ENCODE measurements around the gene PLAA.

PLAA gene

DNA sequence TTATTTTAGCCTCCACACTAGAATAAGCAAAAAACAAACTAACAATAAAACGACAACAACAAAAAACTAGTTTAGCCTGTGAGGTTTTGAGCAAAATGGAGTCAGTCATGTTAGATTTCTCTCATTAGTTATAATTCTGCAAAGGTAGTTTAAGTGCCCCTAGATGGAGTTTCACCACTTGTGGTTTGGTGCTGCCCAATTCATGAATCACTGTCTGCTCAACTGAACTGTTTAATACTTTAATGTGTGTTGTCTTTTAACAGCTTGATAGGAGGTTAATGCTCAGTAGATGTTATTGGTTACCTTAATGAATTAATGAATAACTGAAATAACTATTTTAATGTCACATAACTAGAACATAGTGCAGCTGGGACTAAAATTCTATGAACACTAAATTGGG is 3.5 kb upstream of the PLAA start:
- TF ChIP-seq, protein P1, sequence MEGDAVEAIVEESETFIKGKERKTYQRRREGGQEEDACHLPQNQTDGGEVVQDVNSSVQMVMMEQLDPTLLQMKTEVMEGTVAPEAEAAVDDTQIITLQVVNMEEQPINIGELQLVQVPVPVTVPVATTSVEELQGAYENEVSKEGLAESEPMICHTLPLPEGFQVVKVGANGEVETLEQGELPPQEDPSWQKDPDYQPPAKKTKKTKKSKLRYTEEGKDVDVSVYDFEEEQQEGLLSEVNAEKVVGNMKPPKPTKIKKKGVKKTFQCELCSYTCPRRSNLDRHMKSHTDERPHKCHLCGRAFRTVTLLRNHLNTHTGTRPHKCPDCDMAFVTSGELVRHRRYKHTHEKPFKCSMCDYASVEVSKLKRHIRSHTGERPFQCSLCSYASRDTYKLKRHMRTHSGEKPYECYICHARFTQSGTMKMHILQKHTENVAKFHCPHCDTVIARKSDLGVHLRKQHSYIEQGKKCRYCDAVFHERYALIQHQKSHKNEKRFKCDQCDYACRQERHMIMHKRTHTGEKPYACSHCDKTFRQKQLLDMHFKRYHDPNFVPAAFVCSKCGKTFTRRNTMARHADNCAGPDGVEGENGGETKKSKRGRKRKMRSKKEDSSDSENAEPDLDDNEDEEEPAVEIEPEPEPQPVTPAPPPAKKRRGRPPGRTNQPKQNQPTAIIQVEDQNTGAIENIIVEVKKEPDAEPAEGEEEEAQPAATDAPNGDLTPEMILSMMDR (IDR thresholded peaks at IDR 0.05; ENCODE audit: control insufficient read depth, extremely low read depth, insufficient read depth): no peak
- DNase-seq (ENCODE audit: low read depth): no peak

DNA sequence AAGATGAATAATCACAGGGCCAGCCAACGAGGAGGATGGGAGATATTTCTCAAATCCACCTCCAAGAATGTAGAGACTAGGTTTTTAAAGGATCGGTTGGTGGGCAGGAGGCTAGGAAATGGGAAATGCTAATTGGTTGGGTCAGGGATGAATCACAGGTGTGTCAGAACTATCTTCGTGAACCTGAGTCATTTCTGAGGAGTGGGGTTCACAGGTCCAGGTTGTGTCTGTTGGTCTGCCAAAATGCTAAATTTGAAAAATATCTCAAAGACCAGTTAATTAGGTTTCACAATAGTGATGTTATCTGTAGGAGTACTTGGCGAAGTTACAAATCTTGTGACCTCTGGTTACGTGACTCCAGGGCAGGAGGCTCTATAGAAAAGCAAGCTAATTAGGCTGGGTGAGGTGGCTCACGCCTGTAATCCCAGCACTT is 2.6 kb upstream of the PLAA start:
- TF ChIP-seq, protein P1 (IDR thresholded peaks at IDR 0.05; ENCODE audit: control insufficient read depth, extremely low read depth, insufficient read depth): no peak
- no peak overlapping the region for H3K4me3 ChIP-seq (ENCODE audit: low read depth, low read length)
- no peak for DNase-seq (ENCODE audit: low read depth)

More for the DNA sequence above, 3.5 kb upstream of the PLAA start:
- H3K4me3 ChIP-seq (ENCODE audit: low read depth, low read length): no peak overlapping the region

DNA sequence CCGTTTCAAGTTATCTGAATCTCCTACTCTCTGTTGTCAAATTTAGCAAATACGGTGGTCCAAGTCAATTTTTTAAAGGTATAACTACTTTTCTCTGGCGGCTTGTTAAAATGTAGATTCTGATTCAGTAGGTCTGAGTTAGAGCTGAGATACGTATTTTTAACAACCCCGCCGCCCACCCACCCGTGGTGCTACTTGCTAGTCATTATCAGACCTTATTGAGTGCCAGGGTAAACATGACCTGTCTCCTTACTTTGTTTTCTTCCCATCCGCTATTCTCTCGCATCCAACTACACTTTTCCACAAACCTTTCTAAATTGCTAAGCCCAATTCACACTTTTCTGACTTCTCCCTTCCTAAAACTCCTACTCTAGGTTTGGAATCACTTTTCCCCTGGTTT is 694 bp upstream of the PLAA start:
- H3K4me3 ChIP-seq (ENCODE audit: low read depth, low read length): peak overlapping the region; percentile 72
- DNase-seq (ENCODE audit: low read depth): no peak
- TF ChIP-seq, protein P1 (IDR thresholded peaks at IDR 0.05; ENCODE audit: control insufficient read depth, extremely low read depth, insufficient read depth): no peak

DNA sequence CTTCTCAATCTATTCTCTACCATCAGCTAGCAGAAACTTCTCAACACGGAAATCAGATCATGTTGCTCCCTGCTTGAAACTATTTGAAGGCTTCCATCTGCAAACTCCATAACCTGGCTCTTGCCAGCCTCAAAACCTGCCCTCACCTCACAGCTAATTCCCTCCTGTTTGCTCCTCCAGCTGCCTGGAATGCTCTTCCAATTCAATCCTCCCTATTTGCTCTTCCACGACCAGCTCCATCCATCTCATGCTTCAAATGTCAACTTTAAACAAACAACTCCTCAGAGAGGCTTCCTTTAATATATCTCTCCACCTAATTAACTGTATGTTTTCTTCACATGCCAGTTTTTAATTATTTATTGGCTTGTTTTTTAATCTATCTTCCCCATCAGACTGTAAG is 1.5 kb downstream of the PLAA start:
- no peak for DNase-seq (ENCODE audit: low read depth)

DNA sequence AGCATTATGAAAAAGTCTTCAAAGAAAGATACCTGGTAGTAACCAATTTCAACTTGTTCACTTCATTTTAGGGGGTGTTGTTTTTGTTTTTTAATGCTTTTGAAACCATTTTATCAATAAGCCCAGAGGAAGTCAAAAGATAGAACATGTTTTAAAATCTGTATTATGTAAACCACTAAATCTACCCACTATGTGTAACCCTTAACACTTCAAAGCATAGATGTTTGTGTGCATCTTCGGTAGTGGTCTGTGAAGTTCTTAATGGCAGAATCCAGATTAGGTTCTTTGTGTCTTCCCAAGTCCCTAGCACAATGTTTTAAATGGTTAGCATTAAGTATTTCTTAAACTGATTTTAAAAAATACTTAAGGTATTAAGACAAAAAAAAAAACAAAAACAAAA is 6.3 kb downstream of the PLAA start:
- no peak for DNase-seq (ENCODE audit: low read depth)
- TF ChIP-seq, protein P1 (IDR thresholded peaks at IDR 0.05; ENCODE audit: control insufficient read depth, extremely low read depth, insufficient read depth): no peak
- no peak overlapping the region for H3K4me3 ChIP-seq (ENCODE audit: low read depth, low read length)

More for the DNA sequence above, 1.5 kb downstream of the PLAA start:
- TF ChIP-seq, protein P1 (IDR thresholded peaks at IDR 0.05; ENCODE audit: control insufficient read depth, extremely low read depth, insufficient read depth): no peak
- peak overlapping the region; percentile 72 for H3K4me3 ChIP-seq (ENCODE audit: low read depth, low read length)

DNA sequence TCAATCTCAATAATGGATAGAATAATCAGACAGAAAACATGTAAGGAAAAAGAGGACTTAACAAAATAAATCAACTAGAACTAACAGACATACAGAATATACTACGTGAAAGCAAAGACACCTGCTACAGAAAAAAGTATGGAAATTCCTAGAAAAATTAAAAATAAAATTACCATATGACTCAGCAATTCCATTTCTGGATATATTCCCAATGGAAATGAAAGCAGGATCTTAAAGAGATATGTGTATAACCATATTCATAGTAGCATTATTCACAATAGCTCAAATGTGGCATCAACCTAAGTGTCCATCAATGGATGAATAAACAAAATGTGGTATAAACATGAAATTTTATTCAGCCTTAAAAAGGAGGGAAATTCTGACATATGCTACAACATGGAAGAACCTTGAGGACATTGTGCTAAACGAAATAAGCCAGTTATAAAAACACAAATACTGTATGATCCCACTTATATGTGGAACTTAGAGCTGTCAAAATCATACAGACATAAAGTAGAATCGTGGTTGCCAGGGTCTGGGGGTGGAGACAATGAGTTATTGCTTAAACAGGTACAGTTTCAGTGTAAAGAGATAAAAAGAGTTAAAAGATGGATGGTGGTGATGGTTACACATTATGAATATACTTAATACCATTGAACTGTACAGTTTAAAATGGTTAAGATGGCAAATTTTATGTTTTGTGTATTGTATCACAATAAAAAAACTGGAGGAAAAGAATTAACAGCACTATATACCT is 6.9 kb downstream of the PLAA start:
- TF ChIP-seq, protein P1 (IDR thresholded peaks at IDR 0.05; ENCODE audit: control insufficient read depth, extremely low read depth, insufficient read depth): no peak
- H3K4me3 ChIP-seq (ENCODE audit: low read depth, low read length): no peak overlapping the region
- DNase-seq (ENCODE audit: low read depth): no peak
